IPS-15b (cell line): Measurements from ENCODE around the gene NEU1.
"Not testable (repeated sequence)": the region's sequence is repeated elsewhere in the genome, so short reads cannot be mapped to it uniquely, and the experiment has no call there.

Experiments
- H3K27me3 ChIP-seq: one replicate; pipeline ENCODE4 v1.6.1; 2013; ENCODE audit warnings: low read length; ENCODE audit not compliant: control insufficient read depth, insufficient read depth
- H3K36me3 ChIP-seq: one replicate; pipeline ENCODE4 v1.6.1; 2013; ENCODE audit warnings: low read length; ENCODE audit not compliant: control insufficient read depth, insufficient read depth
- H3K4me1 ChIP-seq: one replicate; pipeline ENCODE4 v1.6.1; 2013; ENCODE audit warnings: mild to moderate bottlenecking, low read length; ENCODE audit not compliant: control insufficient read depth, insufficient read depth
- H3K4me3 ChIP-seq: one replicate; pipeline ENCODE4 v1.5.1; 2013; ENCODE audit warnings: low read depth, low read length
- H3K9ac ChIP-seq: one replicate; pipeline ENCODE4 v1.6.1; 2013; ENCODE audit warnings: low read depth, mild to moderate bottlenecking, low read length
- H3K9me3 ChIP-seq: one replicate; pipeline ENCODE4 v1.6.1; 2013; ENCODE audit warnings: mild to moderate bottlenecking, low read length; ENCODE audit not compliant: control insufficient read depth, insufficient read depth

Gene NEU1

DNA sequence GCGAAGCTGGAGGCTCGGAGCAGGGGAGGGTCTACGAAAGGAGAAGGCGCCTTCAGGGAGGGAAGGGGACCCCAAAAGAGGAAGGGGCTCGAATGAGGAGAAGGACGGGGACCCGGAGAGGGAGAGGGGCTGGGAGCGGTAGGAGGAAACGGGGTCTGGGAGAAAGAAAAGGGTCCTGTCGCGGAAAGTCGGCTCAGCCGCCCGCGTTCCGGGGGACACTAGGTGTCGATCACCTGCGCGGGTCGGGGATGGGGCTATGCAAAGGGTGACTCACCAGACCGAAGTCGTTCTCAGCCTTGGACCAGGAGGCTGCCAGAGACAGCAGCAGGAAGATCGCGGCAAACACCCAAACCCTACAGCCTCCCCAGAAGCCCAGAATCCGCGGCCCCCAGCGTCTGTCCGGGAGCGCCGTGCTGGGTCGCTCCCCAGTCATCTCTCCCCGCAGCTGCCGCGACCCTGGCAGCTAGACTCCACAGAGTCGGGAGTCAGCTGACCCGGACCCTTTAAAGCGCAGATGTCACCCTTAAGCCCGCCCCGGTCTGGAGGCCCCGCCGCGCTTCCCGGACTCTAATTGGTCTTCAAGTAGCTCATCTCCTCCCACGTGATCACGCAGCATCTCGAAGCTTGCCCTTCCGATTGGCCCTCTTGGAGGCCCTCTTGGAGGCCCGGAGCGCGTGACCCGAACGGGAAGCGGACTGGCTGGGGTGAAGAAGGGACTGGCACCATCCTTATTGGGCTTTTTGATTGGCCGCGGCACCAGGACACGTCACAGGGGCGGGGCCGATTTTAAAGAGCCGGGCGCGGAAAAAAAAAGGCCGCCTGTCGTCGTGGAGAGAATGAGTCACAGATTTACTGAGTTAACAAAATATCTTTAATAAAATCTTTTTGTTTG is at the start of gene NEU1:
TSS of gene NEU1 (minus strand) at position 478 of the 892 bp plus-strand sequence. CDS start at position 433, 45 bp downstream.
- no peaks in the 10 kb centered on the region for H3K4me1 ChIP-seq
- peak within 1 kb of the TSS; percentile 90 for H3K4me3 ChIP-seq
- no peaks in the 10 kb centered on the region for H3K9me3 ChIP-seq
- no peaks in the 10 kb centered on the region for H3K27me3 ChIP-seq
- peak within 1 kb of the TSS; percentile 81 for H3K9ac ChIP-seq
- peaks cover 12% of the 10 kb centered on the region for H3K36me3 ChIP-seq

DNA sequence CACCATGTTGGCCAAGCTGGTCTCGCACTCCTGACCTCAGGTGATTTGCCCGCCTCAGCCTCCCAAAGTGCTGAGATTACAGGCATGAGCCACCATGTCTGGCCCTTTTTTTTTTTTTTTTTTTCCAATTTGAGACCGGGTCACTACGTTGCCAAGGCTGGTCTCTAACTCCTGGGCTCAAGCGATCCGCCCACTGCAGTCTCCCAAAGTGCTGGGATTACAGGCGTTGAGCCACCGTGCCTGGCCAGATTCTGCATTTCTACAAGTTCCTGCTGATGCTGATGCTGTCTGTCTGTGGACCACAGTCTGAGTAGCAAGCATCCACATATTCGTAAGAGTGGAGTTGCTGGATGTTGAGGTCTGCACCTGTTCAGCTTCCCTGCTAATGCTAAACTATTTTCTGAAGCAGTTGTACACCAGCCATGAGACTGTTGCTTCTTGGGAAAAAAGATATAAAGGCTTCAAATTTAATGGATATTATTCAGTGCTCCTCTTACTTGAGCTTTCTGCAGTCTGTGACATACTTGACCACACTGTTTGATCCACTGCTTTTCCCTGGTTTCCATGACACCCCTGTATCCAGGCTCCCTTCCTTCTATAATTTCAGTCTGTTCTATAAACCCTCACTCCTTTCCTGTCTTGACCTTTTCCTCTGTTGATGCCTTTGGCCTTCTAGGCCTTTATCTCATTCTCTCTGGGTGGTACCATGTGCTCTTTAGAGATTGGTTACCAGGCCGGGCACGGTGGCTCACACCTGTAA is 49.4 kb upstream of the NEU1 start:
- H3K36me3 ChIP-seq = no peaks in the 10 kb centered on the region
- no peak overlapping the region for H3K4me3 ChIP-seq
- H3K27me3 ChIP-seq = no peaks in the 10 kb centered on the region
- H3K9ac ChIP-seq = no peak overlapping the region
- H3K9me3 ChIP-seq = no peaks in the 10 kb centered on the region
- H3K4me1 ChIP-seq = no peaks in the 10 kb centered on the region

DNA sequence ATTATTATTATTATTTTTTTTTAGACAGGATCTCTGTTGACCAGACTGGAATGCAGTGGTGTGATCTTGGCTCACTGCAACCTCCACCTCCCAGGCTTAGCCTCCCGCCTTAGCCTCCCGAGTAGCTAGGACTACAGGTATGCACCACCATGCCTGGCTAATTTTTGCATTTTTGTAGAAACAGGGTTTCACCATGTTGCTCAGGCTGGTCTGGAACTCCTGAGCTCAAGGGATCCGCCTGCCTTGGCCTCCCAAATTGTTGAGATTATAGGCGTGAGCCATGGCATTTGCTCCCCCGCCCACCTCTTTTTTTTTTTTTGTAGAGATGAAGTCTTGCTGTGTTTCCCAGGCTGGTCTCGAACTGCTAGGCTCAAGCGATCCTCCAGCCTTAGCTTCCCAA is 46.7 kb upstream of the NEU1 start:
- not testable (repeated sequence) for H3K4me3 ChIP-seq, H3K36me3 ChIP-seq, H3K27me3 ChIP-seq, H3K9me3 ChIP-seq, H3K9ac ChIP-seq
- peaks cover 10% of the 10 kb centered on the region for H3K4me1 ChIP-seq

DNA sequence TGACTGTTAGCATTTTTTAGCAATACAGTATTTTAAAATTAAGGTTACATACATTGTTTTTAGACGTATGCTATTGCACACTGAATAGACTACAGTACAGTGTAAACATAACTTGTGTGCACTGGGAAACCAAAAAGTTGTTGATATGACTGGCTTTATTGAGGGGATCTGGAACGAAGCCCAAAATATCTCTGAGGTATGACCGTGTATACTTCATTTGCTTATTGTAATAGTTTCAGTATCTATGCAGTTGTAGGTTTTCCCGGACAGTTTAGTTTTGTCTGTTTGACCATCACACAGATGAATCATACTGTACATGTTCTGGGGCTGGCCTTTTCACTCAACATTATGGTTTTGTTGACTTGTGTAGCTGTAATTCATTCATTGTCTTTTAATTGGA is 46.2 kb upstream of the NEU1 start:
- H3K4me3 ChIP-seq = no peak overlapping the region
- H3K9ac ChIP-seq = no peak overlapping the region
- H3K27me3 ChIP-seq = no peaks in the 10 kb centered on the region
- H3K4me1 ChIP-seq = peaks cover 10% of the 10 kb centered on the region
- H3K36me3 ChIP-seq = no peaks in the 10 kb centered on the region
- no peaks in the 10 kb centered on the region for H3K9me3 ChIP-seq

DNA sequence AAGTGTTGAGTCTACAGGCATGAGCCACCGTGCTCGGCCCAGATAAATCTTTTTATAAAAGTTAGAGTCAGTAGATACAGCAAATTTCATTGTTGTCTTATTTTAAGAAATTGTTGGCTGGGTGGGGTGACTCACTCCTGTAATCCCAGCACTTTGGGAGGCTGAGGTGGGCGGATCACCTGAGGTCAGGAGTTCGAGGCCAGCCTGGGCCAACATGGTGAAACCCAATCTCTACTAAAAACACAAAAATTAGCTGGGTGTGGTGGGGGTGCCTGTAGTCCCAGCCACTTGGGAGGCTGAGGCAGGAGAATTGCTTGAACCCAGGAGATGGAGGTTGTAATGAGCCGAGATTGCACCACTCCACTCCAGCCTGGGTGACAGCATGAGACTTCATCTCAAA is 45.6 kb upstream of the NEU1 start:
- H3K9ac ChIP-seq, H3K36me3 ChIP-seq, H3K4me3 ChIP-seq, H3K9me3 ChIP-seq, H3K27me3 ChIP-seq: not testable (repeated sequence)
- peaks cover 10% of the 10 kb centered on the region for H3K4me1 ChIP-seq

DNA sequence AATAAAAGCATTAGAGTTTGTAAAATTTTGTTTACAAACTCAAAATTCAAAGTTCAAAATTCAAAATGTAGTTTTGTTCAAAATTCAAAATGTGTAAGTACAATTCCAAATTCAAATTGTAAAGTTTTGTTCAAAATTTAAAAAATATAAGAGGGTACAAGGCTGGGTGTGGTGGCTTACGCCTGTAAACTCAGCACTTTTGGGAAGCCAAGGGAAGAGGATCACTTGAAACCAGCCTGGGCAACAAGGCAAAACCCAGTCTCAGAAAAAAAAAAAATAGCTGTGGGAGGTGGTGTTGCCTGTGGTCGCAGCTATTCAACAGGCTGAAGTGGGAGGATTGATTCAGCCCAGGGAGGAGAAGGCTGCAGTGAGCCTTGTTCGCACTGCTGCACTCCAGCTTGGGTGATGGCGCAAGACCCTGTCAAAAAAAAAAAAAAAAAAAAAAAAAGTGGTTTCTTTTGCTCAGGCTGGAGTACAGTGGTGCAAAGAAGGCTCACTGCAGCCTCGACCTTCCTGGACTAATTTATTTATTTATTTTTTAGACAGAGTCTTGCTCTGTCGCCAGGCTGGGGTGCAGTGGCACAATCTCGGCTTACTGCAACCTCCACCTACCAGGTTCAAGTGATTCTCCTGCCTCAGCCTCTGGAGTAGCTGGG is 44.7 kb upstream of the NEU1 start:
- no peak overlapping the region for H3K4me3 ChIP-seq
- H3K36me3 ChIP-seq = no peaks in the 10 kb centered on the region
- H3K4me1 ChIP-seq = peaks cover 10% of the 10 kb centered on the region
- H3K9me3 ChIP-seq = no peaks in the 10 kb centered on the region
- no peaks in the 10 kb centered on the region for H3K27me3 ChIP-seq
- H3K9ac ChIP-seq = no peak overlapping the region

DNA sequence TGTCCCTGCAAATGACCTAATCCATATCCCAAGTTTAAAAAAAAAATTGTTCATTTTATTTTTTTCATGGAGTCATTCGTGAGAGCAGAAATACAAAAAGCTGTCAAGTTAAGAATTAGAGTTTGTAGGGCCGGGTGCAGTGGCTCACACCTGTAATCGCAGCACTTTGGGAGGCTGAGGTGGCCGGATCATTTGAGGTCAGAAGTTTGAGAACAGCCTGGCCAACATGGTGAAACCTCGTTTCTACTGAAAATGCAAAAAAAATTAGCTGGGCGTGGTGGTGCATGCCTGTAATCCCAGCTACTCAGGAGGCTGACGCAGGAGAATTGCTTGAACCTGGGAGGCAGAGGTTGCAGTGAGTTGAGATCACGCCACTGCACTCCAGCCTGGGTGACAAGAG is 44.1 kb upstream of the NEU1 start:
- H3K4me3 ChIP-seq, H3K9ac ChIP-seq: not testable (repeated sequence)
- peaks cover 10% of the 10 kb centered on the region for H3K4me1 ChIP-seq

DNA sequence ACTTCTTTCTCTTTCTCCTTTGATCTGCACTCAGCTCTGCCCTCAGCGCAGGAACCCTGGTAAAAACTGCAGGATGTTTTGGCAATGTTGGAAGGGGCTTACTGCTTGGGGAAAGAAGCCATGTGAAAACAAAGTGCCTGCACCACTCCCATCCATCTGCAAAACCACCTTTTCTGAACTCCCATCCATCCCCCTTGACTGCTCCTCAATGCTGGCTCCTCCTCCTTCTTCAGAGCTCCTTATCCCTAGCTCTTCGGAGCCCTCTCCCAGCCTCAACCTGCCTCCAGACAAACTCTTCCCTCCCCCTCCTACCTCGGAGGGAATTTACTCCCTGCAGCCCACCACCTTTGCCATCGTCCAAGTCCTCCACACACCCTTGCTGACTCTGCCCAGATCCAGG is 43.5 kb upstream of the NEU1 start:
- Histone ChIP-seq H3K9me3 (no peaks in the 10 kb centered on the region), H3K36me3 (no peaks in the 10 kb centered on the region), H3K9ac (no peak overlapping the region), H3K27me3 (no peaks in the 10 kb centered on the region), H3K4me1 (peaks cover 10% of the 10 kb centered on the region), H3K4me3 (no peak overlapping the region)

More for the DNA sequence above, 44.1 kb upstream of the NEU1 start:
- not testable (repeated sequence) for H3K36me3 ChIP-seq, H3K9me3 ChIP-seq, H3K27me3 ChIP-seq

DNA sequence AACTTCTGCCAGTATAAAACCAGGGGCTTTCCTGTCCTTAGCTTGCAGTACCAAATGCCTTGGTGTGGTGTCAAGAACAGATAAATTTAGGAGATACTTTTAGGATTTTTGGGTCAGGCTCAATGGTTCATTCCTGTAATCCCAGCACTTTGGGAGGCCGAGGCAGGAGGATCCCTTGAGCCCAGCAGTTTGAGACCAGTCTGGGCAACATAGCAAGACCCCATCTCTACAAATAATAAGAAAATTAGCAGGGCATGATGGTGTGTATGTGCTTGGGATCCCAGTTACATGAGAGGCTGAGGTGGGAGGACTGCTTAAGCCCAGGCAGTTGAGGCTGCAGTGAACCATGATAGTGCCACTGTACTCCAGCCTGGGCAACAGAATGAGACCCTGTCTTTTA is 42.4 kb upstream of the NEU1 start:
- H3K9ac ChIP-seq = no peak overlapping the region
- H3K36me3 ChIP-seq = peaks cover under 1% of the 10 kb centered on the region
- no peak overlapping the region for H3K4me3 ChIP-seq
- no peaks in the 10 kb centered on the region for H3K27me3 ChIP-seq
- H3K4me1 ChIP-seq = peaks cover 10% of the 10 kb centered on the region
- no peaks in the 10 kb centered on the region for H3K9me3 ChIP-seq

DNA sequence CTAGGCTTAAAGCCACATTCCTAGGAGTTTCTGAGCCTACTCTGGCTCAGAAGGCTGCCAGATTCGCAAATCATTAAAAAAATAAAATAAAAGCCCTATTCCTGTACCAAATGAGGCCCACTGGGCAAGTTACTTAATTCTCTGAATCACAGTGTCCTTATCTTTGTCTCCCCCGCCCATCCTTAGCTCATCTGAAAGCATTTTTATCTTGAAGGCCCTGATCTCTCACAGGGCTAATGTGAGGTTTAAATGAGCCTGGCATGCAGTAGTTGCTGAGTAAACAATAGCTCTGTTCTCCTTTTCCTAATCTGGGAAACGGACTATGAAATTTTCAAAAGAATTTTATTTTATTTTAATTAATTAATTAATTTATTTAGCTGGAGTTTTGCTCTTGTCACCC is 41.3 kb upstream of the NEU1 start:
- Histone ChIP-seq H3K36me3 (peaks cover 3% of the 10 kb centered on the region), H3K9ac (no peak overlapping the region), H3K4me1 (peaks cover 10% of the 10 kb centered on the region), H3K27me3 (no peaks in the 10 kb centered on the region), H3K9me3 (no peaks in the 10 kb centered on the region), H3K4me3 (no peak overlapping the region)

DNA sequence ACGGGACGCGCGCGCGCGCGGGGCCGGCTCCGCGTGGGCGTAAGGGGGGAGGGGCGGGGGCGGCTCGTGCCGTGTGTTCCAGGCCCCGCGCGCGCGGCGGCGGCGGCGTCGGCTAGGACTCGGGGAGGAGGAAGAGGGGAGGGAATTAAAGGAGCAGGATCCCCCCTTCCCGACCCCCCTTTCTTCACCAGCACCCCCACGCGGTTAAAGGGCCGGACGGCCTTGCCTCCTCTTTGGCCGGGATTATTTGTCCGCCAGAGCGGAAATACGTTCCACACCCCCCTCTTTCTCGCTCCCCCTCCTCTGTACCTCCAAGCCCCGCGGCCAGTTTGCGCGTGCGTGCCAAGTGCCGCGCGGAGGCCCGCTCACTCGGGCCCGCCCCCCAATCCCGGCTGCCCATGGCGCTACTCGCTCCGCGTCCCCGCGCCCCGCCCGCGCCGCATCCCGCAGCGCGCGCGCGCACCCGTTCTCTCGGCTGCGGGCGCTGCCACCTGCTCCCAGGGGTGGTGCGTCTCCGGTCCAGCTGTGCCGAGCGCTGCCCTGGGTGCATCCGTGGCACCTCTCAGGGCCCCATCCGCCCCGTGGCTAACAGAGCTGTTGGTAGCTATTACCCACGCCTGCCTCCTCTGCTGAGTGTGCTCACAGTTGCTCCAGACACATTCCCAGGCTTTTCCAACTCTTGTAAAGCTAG is 39.5 kb upstream of the NEU1 start, which contains the start of gene ZBTB12:
TSS of gene ZBTB12 (minus strand) at position 134 of the 691 bp plus-strand sequence. CDS start 781 bp downstream, outside the sequence.
- H3K9ac ChIP-seq = no peak within 1 kb of the TSS
- peaks cover 14% of the 10 kb centered on the region for H3K4me1 ChIP-seq
- H3K9me3 ChIP-seq = no peaks in the 10 kb centered on the region
- peaks cover 3% of the 10 kb centered on the region for H3K36me3 ChIP-seq
- H3K4me3 ChIP-seq = peak within 1 kb of the TSS; percentile 65
- no peaks in the 10 kb centered on the region for H3K27me3 ChIP-seq
